DND-41 (cell line): ENCODE data around the gene KIRREL3.

Experiments
- EZH2 ChIP-seq: IDR thresholded peaks from 3 replicates; pipeline ENCODE4 v1.6.1; 2012; ENCODE audit warnings: borderline replicate concordance, low read depth, mild to moderate bottlenecking, moderate library complexity, low read length, inconsistent platforms; ENCODE audit not compliant: severe bottlenecking
- TF ChIP-seq, protein P1 (sequence below): IDR thresholded peaks from 2 replicates; pipeline ENCODE4 v1.5.1; 2012; ENCODE audit warnings: borderline replicate concordance, low read length, moderate library complexity, mild to moderate bottlenecking; ENCODE audit not compliant: poor library complexity, severe bottlenecking; ENCODE audit errors: extremely low read depth

DNA sequence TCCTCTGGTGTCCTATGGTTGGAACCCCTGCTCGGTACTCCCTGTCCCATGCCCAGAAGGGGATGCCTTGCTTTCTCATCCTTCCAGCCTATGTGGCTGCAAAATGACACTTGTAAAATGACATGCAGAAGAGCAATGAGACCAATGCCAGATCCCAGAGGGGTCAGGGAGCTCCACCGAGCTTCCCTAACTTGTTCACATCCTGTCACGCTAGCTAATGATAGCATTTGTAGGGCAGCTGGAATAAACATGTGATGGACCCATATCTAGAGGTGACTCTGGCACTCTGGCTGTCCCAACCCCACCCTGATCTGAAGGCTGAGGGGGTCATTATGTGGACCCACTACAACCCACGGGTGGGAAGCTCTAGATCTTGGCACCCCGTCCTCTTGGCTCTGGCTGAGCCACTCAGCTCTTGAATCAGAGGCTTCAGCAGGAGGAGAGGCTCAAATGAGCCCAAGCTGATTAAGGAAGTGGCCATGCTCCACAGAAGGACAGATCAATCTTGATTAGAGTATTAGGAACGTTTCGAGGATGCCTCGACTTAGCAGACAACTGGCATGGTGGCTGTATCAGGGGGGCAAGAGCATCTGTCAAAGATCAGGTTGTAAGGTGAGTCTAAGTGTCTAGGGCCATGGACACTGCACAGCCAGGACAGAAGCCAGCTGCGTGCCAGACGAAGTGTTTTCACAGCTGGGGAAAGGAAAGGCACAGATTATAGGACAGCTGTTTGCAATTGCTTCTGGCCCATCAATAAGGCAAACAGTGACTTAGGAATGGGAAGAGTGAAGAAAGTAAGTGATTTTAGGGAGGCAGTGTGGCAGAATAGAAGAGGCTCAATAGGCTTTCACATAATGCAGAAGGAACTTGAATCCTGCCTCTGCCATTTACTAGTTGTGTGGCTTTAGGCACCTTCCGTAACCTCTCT is 182.8 kb downstream of the KIRREL3 start:
- TF ChIP-seq, protein P1, sequence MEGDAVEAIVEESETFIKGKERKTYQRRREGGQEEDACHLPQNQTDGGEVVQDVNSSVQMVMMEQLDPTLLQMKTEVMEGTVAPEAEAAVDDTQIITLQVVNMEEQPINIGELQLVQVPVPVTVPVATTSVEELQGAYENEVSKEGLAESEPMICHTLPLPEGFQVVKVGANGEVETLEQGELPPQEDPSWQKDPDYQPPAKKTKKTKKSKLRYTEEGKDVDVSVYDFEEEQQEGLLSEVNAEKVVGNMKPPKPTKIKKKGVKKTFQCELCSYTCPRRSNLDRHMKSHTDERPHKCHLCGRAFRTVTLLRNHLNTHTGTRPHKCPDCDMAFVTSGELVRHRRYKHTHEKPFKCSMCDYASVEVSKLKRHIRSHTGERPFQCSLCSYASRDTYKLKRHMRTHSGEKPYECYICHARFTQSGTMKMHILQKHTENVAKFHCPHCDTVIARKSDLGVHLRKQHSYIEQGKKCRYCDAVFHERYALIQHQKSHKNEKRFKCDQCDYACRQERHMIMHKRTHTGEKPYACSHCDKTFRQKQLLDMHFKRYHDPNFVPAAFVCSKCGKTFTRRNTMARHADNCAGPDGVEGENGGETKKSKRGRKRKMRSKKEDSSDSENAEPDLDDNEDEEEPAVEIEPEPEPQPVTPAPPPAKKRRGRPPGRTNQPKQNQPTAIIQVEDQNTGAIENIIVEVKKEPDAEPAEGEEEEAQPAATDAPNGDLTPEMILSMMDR = no peak
- no peak for TF ChIP-seq EZH2
